ENCODE results near the gene MMRN1. TPM values are rescaled to one million over a fixed set of nuclear protein-coding genes. Genes with fewer than 3 reads are reported as not detected.

Gene MMRN1, protein sequence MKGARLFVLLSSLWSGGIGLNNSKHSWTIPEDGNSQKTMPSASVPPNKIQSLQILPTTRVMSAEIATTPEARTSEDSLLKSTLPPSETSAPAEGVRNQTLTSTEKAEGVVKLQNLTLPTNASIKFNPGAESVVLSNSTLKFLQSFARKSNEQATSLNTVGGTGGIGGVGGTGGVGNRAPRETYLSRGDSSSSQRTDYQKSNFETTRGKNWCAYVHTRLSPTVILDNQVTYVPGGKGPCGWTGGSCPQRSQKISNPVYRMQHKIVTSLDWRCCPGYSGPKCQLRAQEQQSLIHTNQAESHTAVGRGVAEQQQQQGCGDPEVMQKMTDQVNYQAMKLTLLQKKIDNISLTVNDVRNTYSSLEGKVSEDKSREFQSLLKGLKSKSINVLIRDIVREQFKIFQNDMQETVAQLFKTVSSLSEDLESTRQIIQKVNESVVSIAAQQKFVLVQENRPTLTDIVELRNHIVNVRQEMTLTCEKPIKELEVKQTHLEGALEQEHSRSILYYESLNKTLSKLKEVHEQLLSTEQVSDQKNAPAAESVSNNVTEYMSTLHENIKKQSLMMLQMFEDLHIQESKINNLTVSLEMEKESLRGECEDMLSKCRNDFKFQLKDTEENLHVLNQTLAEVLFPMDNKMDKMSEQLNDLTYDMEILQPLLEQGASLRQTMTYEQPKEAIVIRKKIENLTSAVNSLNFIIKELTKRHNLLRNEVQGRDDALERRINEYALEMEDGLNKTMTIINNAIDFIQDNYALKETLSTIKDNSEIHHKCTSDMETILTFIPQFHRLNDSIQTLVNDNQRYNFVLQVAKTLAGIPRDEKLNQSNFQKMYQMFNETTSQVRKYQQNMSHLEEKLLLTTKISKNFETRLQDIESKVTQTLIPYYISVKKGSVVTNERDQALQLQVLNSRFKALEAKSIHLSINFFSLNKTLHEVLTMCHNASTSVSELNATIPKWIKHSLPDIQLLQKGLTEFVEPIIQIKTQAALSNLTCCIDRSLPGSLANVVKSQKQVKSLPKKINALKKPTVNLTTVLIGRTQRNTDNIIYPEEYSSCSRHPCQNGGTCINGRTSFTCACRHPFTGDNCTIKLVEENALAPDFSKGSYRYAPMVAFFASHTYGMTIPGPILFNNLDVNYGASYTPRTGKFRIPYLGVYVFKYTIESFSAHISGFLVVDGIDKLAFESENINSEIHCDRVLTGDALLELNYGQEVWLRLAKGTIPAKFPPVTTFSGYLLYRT
- 10 to 100 TPM in 1 of 2 donors, 1 to 10 TPM in 1; 7.3 to 17.8 TPM for total RNA-seq

DNA sequence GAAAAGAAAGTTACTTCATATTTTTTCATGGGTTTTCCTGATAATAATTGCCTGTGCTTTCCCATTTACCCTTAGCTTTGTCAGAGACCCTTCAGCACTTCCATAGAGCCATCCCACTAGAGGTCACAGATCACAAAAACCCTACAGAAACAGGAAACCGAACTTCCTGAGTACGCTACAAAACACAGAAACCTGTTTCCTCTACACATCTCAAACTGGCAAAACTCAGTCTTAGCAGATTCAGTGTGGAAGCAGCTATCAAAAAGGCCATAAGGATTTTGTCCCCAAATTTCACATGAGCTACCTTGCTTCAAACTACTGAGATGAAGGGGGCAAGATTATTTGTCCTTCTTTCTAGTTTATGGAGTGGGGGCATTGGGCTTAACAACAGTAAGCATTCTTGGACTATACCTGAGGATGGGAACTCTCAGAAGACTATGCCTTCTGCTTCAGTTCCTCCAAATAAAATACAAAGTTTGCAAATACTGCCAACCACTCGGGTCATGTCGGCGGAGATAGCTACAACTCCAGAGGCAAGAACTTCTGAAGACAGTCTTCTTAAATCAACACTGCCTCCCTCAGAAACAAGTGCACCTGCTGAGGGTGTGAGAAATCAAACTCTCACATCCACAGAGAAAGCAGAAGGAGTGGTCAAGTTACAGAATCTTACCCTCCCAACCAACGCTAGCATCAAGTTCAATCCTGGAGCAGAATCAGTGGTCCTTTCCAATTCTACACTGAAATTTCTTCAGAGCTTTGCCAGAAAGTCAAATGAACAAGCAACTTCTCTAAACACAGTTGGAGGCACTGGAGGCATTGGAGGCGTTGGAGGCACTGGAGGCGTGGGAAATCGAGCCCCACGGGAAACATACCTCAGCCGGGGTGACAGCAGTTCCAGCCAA, at the start of gene MMRN1:
Gene MMRN1 (plus strand): TSS at position 206 of the 902 bp plus-strand sequence. CDS start 118 bp downstream, at position 324.
- TF ChIP-seq, protein P1, sequence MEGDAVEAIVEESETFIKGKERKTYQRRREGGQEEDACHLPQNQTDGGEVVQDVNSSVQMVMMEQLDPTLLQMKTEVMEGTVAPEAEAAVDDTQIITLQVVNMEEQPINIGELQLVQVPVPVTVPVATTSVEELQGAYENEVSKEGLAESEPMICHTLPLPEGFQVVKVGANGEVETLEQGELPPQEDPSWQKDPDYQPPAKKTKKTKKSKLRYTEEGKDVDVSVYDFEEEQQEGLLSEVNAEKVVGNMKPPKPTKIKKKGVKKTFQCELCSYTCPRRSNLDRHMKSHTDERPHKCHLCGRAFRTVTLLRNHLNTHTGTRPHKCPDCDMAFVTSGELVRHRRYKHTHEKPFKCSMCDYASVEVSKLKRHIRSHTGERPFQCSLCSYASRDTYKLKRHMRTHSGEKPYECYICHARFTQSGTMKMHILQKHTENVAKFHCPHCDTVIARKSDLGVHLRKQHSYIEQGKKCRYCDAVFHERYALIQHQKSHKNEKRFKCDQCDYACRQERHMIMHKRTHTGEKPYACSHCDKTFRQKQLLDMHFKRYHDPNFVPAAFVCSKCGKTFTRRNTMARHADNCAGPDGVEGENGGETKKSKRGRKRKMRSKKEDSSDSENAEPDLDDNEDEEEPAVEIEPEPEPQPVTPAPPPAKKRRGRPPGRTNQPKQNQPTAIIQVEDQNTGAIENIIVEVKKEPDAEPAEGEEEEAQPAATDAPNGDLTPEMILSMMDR (IDR thresholded peaks at IDR 0.05): no peak
- H3K9me3 ChIP-seq: no peaks in the 10 kb centered on the region
- ATAC-seq (ENCODE audit: insufficient number of reproducible peaks, low FRiP score, low read depth): no peak
- no peak within 1 kb of the TSS for H3K4me3 ChIP-seq
- DNase-seq (ENCODE audit: low spot score): no peak
- H3K4me1 ChIP-seq (ENCODE audit: control insufficient read depth in 1 of 2, low read depth in 2 of 2): no peaks in the 10 kb centered on the region
- H3K27me3 ChIP-seq (replicated peaks; ENCODE audit: insufficient read depth): no peaks in the 10 kb centered on the region
- no peak within 1 kb of the TSS for H3K27ac ChIP-seq
- H3K36me3 ChIP-seq: no peaks in the 10 kb centered on the region

DNA sequence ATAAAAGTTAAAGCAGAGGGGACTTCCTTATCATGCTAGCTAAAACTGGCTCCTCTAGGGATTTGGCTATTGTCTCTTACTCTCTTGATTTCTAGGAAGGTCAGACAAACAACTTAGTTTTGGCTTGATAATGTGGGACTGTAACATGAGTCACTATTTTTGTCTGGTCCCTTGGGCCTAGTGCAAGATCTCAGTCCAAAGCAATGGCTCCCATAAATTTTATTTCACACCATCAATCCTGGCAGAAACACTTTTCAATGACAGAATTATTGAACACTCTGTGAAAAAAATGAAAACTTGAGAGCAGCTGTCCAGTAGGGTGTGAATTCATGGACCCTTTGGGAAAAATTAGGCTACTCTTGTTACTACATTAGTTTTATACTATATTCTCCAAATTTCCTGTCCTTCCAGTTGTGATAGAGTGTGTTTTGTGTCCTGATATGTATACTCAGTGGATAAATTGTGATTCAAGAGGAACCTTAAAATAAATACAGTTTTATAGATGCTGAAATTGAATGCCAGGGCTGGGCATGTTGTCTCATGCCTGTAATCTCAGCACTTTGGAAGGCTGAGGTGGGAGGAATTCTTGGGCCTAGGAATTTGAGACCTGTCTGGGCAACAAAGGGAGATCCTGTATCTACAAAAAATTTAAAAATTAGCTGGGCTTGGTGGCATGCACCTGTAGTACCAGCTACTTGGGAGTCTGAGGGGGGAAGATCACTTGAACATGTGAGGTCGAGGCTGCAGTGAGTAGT, 46.9 kb upstream of the MMRN1 start:
- DNase-seq (ENCODE audit: low spot score): no peak
- H3K27ac ChIP-seq: no peak overlapping the region
- H3K4me3 ChIP-seq: no peak overlapping the region
- TF ChIP-seq, protein P1 (IDR thresholded peaks at IDR 0.05): no peak
- no peaks in the 10 kb centered on the region for H3K4me1 ChIP-seq (ENCODE audit: control insufficient read depth in 1 of 2, low read depth in 2 of 2)
- no peaks in the 10 kb centered on the region for H3K9me3 ChIP-seq
- H3K27me3 ChIP-seq (replicated peaks; ENCODE audit: insufficient read depth): no peaks in the 10 kb centered on the region
- no peak for ATAC-seq (ENCODE audit: insufficient number of reproducible peaks, low FRiP score, low read depth)
- no peaks in the 10 kb centered on the region for H3K36me3 ChIP-seq

DNA sequence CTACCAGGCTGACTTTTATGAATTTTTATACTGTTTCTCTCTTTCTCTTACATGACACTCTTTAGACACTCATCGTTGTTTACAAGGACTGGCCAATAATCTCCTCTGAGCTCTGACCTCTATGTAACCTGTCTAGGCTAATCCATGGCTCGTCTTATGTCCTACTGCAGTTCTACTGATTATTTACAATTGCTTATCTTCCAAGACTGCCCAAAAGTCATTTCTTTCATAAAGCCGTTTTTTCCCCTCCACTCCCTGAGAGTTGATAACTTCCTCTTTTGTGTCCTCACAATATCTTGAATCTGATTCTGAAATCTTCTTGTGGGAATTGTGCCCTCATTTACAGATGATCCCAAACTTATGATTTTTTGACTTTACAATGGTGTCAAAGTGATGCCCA, 39.4 kb upstream of the MMRN1 start:
- Histone ChIP-seq H3K36me3 (no peaks in the 10 kb centered on the region), H3K4me1 (ENCODE audit: control insufficient read depth in 1 of 2, low read depth in 2 of 2) (no peaks in the 10 kb centered on the region), H3K4me3 (no peak overlapping the region), H3K27ac (no peak overlapping the region), H3K9me3 (no peaks in the 10 kb centered on the region), H3K27me3 (replicated peaks; ENCODE audit: insufficient read depth) (no peaks in the 10 kb centered on the region)
- TF ChIP-seq, protein P1 (IDR thresholded peaks at IDR 0.05): no peak
- DNase-seq (ENCODE audit: low spot score) (no peak), ATAC-seq (ENCODE audit: insufficient number of reproducible peaks, low FRiP score, low read depth) (no peak)

DNA sequence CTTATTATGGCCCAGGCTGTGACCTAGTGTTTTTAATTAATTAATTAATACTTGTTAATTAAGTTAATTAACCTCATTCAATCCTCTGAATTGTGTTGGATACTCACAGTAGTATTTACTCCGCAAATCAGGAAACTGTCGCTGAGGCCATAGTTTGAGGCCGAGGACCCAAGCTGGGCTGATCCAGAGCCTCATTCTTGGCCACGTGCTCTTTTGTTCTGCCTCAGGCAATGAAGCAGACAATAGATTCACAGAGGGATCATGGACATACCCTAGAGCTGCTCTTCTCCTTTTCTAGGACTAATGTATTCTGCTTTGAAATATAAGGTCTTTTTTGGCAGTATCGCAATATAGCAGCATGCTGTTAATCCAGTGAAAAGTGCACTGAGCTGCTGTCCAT, 33.7 kb upstream of the MMRN1 start:
- ATAC-seq (ENCODE audit: insufficient number of reproducible peaks, low FRiP score, low read depth) (no peak), DNase-seq (ENCODE audit: low spot score) (no peak)
- no peaks in the 10 kb centered on the region for H3K36me3 ChIP-seq
- H3K27me3 ChIP-seq (replicated peaks; ENCODE audit: insufficient read depth): no peaks in the 10 kb centered on the region
- no peaks in the 10 kb centered on the region for H3K4me1 ChIP-seq (ENCODE audit: control insufficient read depth in 1 of 2, low read depth in 2 of 2)
- TF ChIP-seq, protein P1 (IDR thresholded peaks at IDR 0.05): no peak
- no peak overlapping the region for H3K27ac ChIP-seq
- no peak overlapping the region for H3K4me3 ChIP-seq
- H3K9me3 ChIP-seq: no peaks in the 10 kb centered on the region

All from thoracic aorta (tissue), 2 donors.